Nephron (organoid): ENCODE data around the gene KLHL2.
A peak's percentile ranks its signal among the peaks of the same experiment; 100 is the strongest.

Experiments used
- H3K27ac Mint-ChIP-seq, 3 experiments: 2 replicates each; pipeline ENCODE4 v1.8.0; 2020; ENCODE audit warnings: mixed read lengths in 3 of 3, mild to moderate bottlenecking in 2 of 3, moderate library complexity in 1 of 3
- H3K27me3 Mint-ChIP-seq: 2 replicates; pipeline ENCODE4 v1.8.0; 2021; ENCODE audit warnings: low read depth, mild to moderate bottlenecking, moderate library complexity, mixed read lengths
- H3K36me3 Mint-ChIP-seq: 2 replicates; pipeline ENCODE4 v1.8.0; 2020; ENCODE audit warnings: low read depth, mixed read lengths
- H3K4me1 Mint-ChIP-seq: 2 replicates; pipeline ENCODE4 v1.8.0; 2020; ENCODE audit warnings: mixed read lengths
- H3K4me3 Mint-ChIP-seq, 3 experiments: 2 replicates each; pipeline ENCODE4 v1.8.0; 2020; ENCODE audit warnings: mild to moderate bottlenecking in 3 of 3, mixed read lengths in 3 of 3, moderate library complexity in 2 of 3
- H3K9me3 Mint-ChIP-seq: 2 replicates; pipeline ENCODE4 v1.8.0; 2020; ENCODE audit warnings: mixed read lengths
- CTCF ChIP-seq, 3 experiments: fragments of 200-600 bp; sonication (generic); IDR thresholded peaks; one replicate each; pipeline ENCODE4 v1.5.0; 2021; ENCODE audit warnings: antibody characterized with exemption in 3 of 3; ENCODE audit not compliant: unreplicated experiment in 3 of 3

Gene KLHL2

GRCh38 chr4:165308606-165309005 lies 101.2 kb downstream of the KLHL2 start:
- H3K27me3 Mint-ChIP-seq = no peaks in the 10 kb centered on the region
- H3K4me3 Mint-ChIP-seq = no peak overlapping the region
- no peak for TF ChIP-seq CTCF (IDR thresholded peaks at IDR 0.05; ENCODE audit: unreplicated experiment in 3 of 3)
- no peak overlapping the region for H3K27ac Mint-ChIP-seq
- no peaks in the 10 kb centered on the region for H3K4me1 Mint-ChIP-seq
- no peaks in the 10 kb centered on the region for H3K9me3 Mint-ChIP-seq
- peaks cover 8% of the 10 kb centered on the region for H3K36me3 Mint-ChIP-seq

- H3K27me3 Mint-ChIP-seq = no peaks in the 10 kb centered on the region
- no peaks in the 10 kb centered on the region for H3K9me3 Mint-ChIP-seq
- no peaks in the 10 kb centered on the region for H3K4me1 Mint-ChIP-seq
- TF ChIP-seq CTCF (IDR thresholded peaks at IDR 0.05; ENCODE audit: unreplicated experiment in 3 of 3) = no peak
- H3K36me3 Mint-ChIP-seq = peaks cover 8% of the 10 kb centered on the region
- no peak overlapping the region for H3K4me3 Mint-ChIP-seq
- H3K27ac Mint-ChIP-seq = no peak overlapping the region
Observed at GRCh38 chr4:165309456-165309855, 102.1 kb downstream of the KLHL2 start.

GRCh38 chr4:165312506-165312905 lies 105.1 kb downstream of the KLHL2 start:
- no peaks in the 10 kb centered on the region for H3K27me3 Mint-ChIP-seq
- no peak for TF ChIP-seq CTCF (IDR thresholded peaks at IDR 0.05; ENCODE audit: unreplicated experiment in 3 of 3)
- H3K36me3 Mint-ChIP-seq = peaks cover 8% of the 10 kb centered on the region
- H3K9me3 Mint-ChIP-seq = no peaks in the 10 kb centered on the region
- no peak overlapping the region for H3K27ac Mint-ChIP-seq
- H3K4me3 Mint-ChIP-seq = no peak overlapping the region
- H3K4me1 Mint-ChIP-seq = no peaks in the 10 kb centered on the region

- no peaks in the 10 kb centered on the region for H3K9me3 Mint-ChIP-seq
- TF ChIP-seq CTCF (IDR thresholded peaks at IDR 0.05; ENCODE audit: unreplicated experiment in 3 of 3) = no peak
- no peaks in the 10 kb centered on the region for H3K4me1 Mint-ChIP-seq
- no peak overlapping the region for H3K4me3 Mint-ChIP-seq
- no peak overlapping the region for H3K27ac Mint-ChIP-seq
- H3K27me3 Mint-ChIP-seq = no peaks in the 10 kb centered on the region
- no peaks in the 10 kb centered on the region for H3K36me3 Mint-ChIP-seq
Observed at GRCh38 chr4:165319030-165319429, 111.7 kb downstream of the KLHL2 start.

GRCh38 chr4:165319509-165319908 lies 112.1 kb downstream of the KLHL2 start:
- no peak for TF ChIP-seq CTCF (IDR thresholded peaks at IDR 0.05; ENCODE audit: unreplicated experiment in 3 of 3)
- Mint-ChIP-seq H3K9me3 (no peaks in the 10 kb centered on the region), H3K27ac (no peak overlapping the region), H3K36me3 (no peaks in the 10 kb centered on the region), H3K4me1 (no peaks in the 10 kb centered on the region), H3K27me3 (no peaks in the 10 kb centered on the region), H3K4me3 (no peak overlapping the region)

- H3K4me1 Mint-ChIP-seq = peaks cover 6% of the 10 kb centered on the region
- H3K27ac Mint-ChIP-seq = no peak overlapping the region
- H3K27me3 Mint-ChIP-seq = no peaks in the 10 kb centered on the region
- H3K9me3 Mint-ChIP-seq = no peaks in the 10 kb centered on the region
- peak overlapping the region in 2 of 3 experiments; percentile 51 to 61 for H3K4me3 Mint-ChIP-seq
- no peak for TF ChIP-seq CTCF (IDR thresholded peaks at IDR 0.05; ENCODE audit: unreplicated experiment in 3 of 3)
- H3K36me3 Mint-ChIP-seq = no peaks in the 10 kb centered on the region
Observed at GRCh38 chr4:165324236-165324917, 117.0 kb downstream of the KLHL2 start.
